ENCODE data around the gene PTDSS2. TPM values are rescaled to one million over a fixed set of nuclear protein-coding genes. Genes with fewer than 3 reads are reported as not detected.

PTDSS2 gene
- total and polyA plus RNA-seq, 3 experiments from 2014 or later = 11.5 to 28.4 (median 26.2) TPM

GRCh38 chr11:491358-491757, 41.3 kb downstream of the PTDSS2 start:
- no peak overlapping the region for H3K4me3 Mint-ChIP-seq
- H3K9me3 Mint-ChIP-seq = no peaks in the 10 kb centered on the region
- H3K9me3 ChIP-seq (ENCODE audit: low read length) = no peaks in the 10 kb centered on the region
- H3K36me3 ChIP-seq (ENCODE audit: insufficient read depth, low read length) = no peaks in the 10 kb centered on the region
- CTCF ChIA-PET = no interaction called here
- DNase-seq = no peak
- no peaks in the 10 kb centered on the region for H3K27me3 Mint-ChIP-seq
- no peaks in the 10 kb centered on the region for H3K4me1 Mint-ChIP-seq
- no peak overlapping the region for H3K27ac ChIP-seq (ENCODE audit: low read depth, low read length)
- peaks cover 3 to 46% (median 4%) of the 10 kb centered on the region in 3 donors for H3K36me3 Mint-ChIP-seq
- H3K4me1 ChIP-seq (ENCODE audit: insufficient read depth, low read length) = no peaks in the 10 kb centered on the region
- H3K27me3 ChIP-seq (ENCODE audit: insufficient read depth, low read length, poor library complexity, severe bottlenecking) = no peaks in the 10 kb centered on the region
- H3K4me3 ChIP-seq (ENCODE audit: low read length) = no peak overlapping the region
- POLR2A ChIA-PET = no interaction called here
- no peak overlapping the region for H3K27ac Mint-ChIP-seq

- Mint-ChIP-seq H3K27ac (peak overlapping the region in 1 of 8 donors; percentile 74), H3K9me3 (no peaks in the 10 kb centered on the region), H3K36me3 (peaks cover 8 to 59% (median 12%) of the 10 kb centered on the region in 3 donors), H3K27me3 (no peaks in the 10 kb centered on the region), H3K4me3 (peak overlapping the region in 1 of 7 donors; percentile 61), H3K4me1 (peaks cover 0 to 3% (median 2%) of the 10 kb centered on the region in 3 donors)
- Histone ChIP-seq H3K36me3 (ENCODE audit: insufficient read depth, low read length) (peaks cover 8% of the 10 kb centered on the region), H3K27me3 (ENCODE audit: insufficient read depth, low read length, poor library complexity, severe bottlenecking) (no peaks in the 10 kb centered on the region), H3K9me3 (ENCODE audit: low read length) (no peaks in the 10 kb centered on the region), H3K4me3 (ENCODE audit: low read length) (no peak overlapping the region), H3K27ac (ENCODE audit: low read depth, low read length) (no peak overlapping the region), H3K4me1 (ENCODE audit: insufficient read depth, low read length) (no peaks in the 10 kb centered on the region)
- DNase-seq = peak in 1 of 5 donors; percentile 45
- ChIA-PET POLR2A (no interaction called here), CTCF (interaction anchor here (1.7 kb wide), 1 partner anchor 13 kb away, joined by 6 read pairs; no protein-coding TSS in a partner anchor)
Observed at GRCh38 chr11:492427-493226, 42.5 kb downstream of the PTDSS2 start.

GRCh38 chr11:494761-495536, 44.9 kb downstream of the PTDSS2 start:
- Histone ChIP-seq H3K36me3 (ENCODE audit: insufficient read depth, low read length) (peaks cover 30% of the 10 kb centered on the region), H3K27me3 (ENCODE audit: insufficient read depth, low read length, poor library complexity, severe bottlenecking) (no peaks in the 10 kb centered on the region), H3K4me3 (ENCODE audit: low read length) (no peak overlapping the region), H3K4me1 (ENCODE audit: insufficient read depth, low read length) (no peaks in the 10 kb centered on the region), H3K9me3 (ENCODE audit: low read length) (no peaks in the 10 kb centered on the region), H3K27ac (ENCODE audit: low read depth, low read length) (no peak overlapping the region)
- POLR2A ChIA-PET = no interaction called here
- H3K9me3 Mint-ChIP-seq = no peaks in the 10 kb centered on the region
- H3K27ac Mint-ChIP-seq = peak overlapping the region in 1 of 8 donors; percentile 92
- DNase-seq = no peak
- peaks cover 0 to 4% (median 3%) of the 10 kb centered on the region in 3 donors for H3K4me1 Mint-ChIP-seq
- peaks cover 8 to 76% (median 17%) of the 10 kb centered on the region in 3 donors for H3K36me3 Mint-ChIP-seq
- CTCF ChIA-PET = interaction anchor here (1.7 kb wide), 1 partner anchor 10 kb away, joined by 6 read pairs; no protein-coding TSS in a partner anchor
- no peaks in the 10 kb centered on the region for H3K27me3 Mint-ChIP-seq
- H3K4me3 Mint-ChIP-seq = no peak overlapping the region

GRCh38 chr11:495537-495931, 45.5 kb downstream of the PTDSS2 start:
- Mint-ChIP-seq H3K36me3 (peaks cover 8 to 80% (median 17%) of the 10 kb centered on the region in 3 donors), H3K4me1 (peaks cover 0 to 4% (median 3%) of the 10 kb centered on the region in 3 donors), H3K27me3 (no peaks in the 10 kb centered on the region), H3K9me3 (no peaks in the 10 kb centered on the region), H3K27ac (peak overlapping the region in 1 of 8 donors; percentile 92), H3K4me3 (no peak overlapping the region)
- peaks cover 36% of the 10 kb centered on the region for H3K36me3 ChIP-seq (ENCODE audit: insufficient read depth, low read length)
- CTCF ChIA-PET = no interaction called here
- H3K9me3 ChIP-seq (ENCODE audit: low read length) = no peaks in the 10 kb centered on the region
- POLR2A ChIA-PET = no interaction called here
- no peak for DNase-seq
- no peaks in the 10 kb centered on the region for H3K27me3 ChIP-seq (ENCODE audit: insufficient read depth, low read length, poor library complexity, severe bottlenecking)
- no peak overlapping the region for H3K4me3 ChIP-seq (ENCODE audit: low read length)
- H3K4me1 ChIP-seq (ENCODE audit: insufficient read depth, low read length) = no peaks in the 10 kb centered on the region
- no peak overlapping the region for H3K27ac ChIP-seq (ENCODE audit: low read depth, low read length)

GRCh38 chr11:496834-497564, 46.9 kb downstream of the PTDSS2 start:
- Histone ChIP-seq H3K27ac (ENCODE audit: low read depth, low read length) (no peak overlapping the region), H3K36me3 (ENCODE audit: insufficient read depth, low read length) (peaks cover 47% of the 10 kb centered on the region), H3K4me1 (ENCODE audit: insufficient read depth, low read length) (no peaks in the 10 kb centered on the region), H3K4me3 (ENCODE audit: low read length) (no peak overlapping the region), H3K27me3 (ENCODE audit: insufficient read depth, low read length, poor library complexity, severe bottlenecking) (no peaks in the 10 kb centered on the region), H3K9me3 (ENCODE audit: low read length) (no peaks in the 10 kb centered on the region)
- peaks cover 8 to 85% (median 16%) of the 10 kb centered on the region in 3 donors for H3K36me3 Mint-ChIP-seq
- H3K4me1 Mint-ChIP-seq = peaks cover 0 to 4% (median 3%) of the 10 kb centered on the region in 3 donors
- peak overlapping the region in 1 of 7 donors; percentile 39 for H3K4me3 Mint-ChIP-seq
- peaks cover 0 to 2% of the 10 kb centered on the region in 2 donors for H3K27me3 Mint-ChIP-seq
- CTCF ChIA-PET = no interaction called here
- POLR2A ChIA-PET = no interaction called here
- no peak for DNase-seq
- H3K27ac Mint-ChIP-seq = peak overlapping the region in 3 of 8 donors; percentile 36 to 72 (median 42)
- no peaks in the 10 kb centered on the region for H3K9me3 Mint-ChIP-seq

- Mint-ChIP-seq H3K27me3 (peaks cover 0 to 2% of the 10 kb centered on the region in 2 donors), H3K4me3 (no peak overlapping the region), H3K36me3 (peaks cover 8 to 84% (median 16%) of the 10 kb centered on the region in 3 donors), H3K9me3 (no peaks in the 10 kb centered on the region), H3K27ac (peak overlapping the region in 3 of 8 donors; percentile 27 to 36 (median 32)), H3K4me1 (peaks cover 0 to 5% (median 4%) of the 10 kb centered on the region in 3 donors)
- H3K36me3 ChIP-seq (ENCODE audit: insufficient read depth, low read length) = peaks cover 47% of the 10 kb centered on the region
- DNase-seq = no peak
- no peak overlapping the region for H3K4me3 ChIP-seq (ENCODE audit: low read length)
- H3K4me1 ChIP-seq (ENCODE audit: insufficient read depth, low read length) = no peaks in the 10 kb centered on the region
- no peaks in the 10 kb centered on the region for H3K9me3 ChIP-seq (ENCODE audit: low read length)
- no peaks in the 10 kb centered on the region for H3K27me3 ChIP-seq (ENCODE audit: insufficient read depth, low read length, poor library complexity, severe bottlenecking)
- ChIA-PET POLR2A (no interaction called here), CTCF (no interaction called here)
- no peak overlapping the region for H3K27ac ChIP-seq (ENCODE audit: low read depth, low read length)
Observed at GRCh38 chr11:497565-498296, 47.7 kb downstream of the PTDSS2 start.

GRCh38 chr11:498297-499181, 48.5 kb downstream of the PTDSS2 start:
- Mint-ChIP-seq H3K36me3 (peaks cover 8 to 78% (median 16%) of the 10 kb centered on the region in 3 donors), H3K27ac (peak overlapping the region in 1 of 8 donors; percentile 47), H3K27me3 (peaks cover 0 to 2% of the 10 kb centered on the region in 2 donors), H3K4me3 (peak overlapping the region in 1 of 7 donors; percentile 51), H3K9me3 (no peaks in the 10 kb centered on the region), H3K4me1 (peaks cover 2 to 11% (median 4%) of the 10 kb centered on the region in 3 donors)
- ChIA-PET POLR2A (no interaction called here), CTCF (no interaction called here)
- H3K27ac ChIP-seq (ENCODE audit: low read depth, low read length) = no peak overlapping the region
- H3K9me3 ChIP-seq (ENCODE audit: low read length) = no peaks in the 10 kb centered on the region
- no peaks in the 10 kb centered on the region for H3K27me3 ChIP-seq (ENCODE audit: insufficient read depth, low read length, poor library complexity, severe bottlenecking)
- H3K4me1 ChIP-seq (ENCODE audit: insufficient read depth, low read length) = no peaks in the 10 kb centered on the region
- no peak overlapping the region for H3K4me3 ChIP-seq (ENCODE audit: low read length)
- no peak for DNase-seq
- H3K36me3 ChIP-seq (ENCODE audit: insufficient read depth, low read length) = peaks cover 47% of the 10 kb centered on the region
